PC-9 (cell line): ENCODE measurements around the gene ARHGAP26. TPM values are rescaled to one million over a fixed set of nuclear protein-coding genes. Genes with fewer than 3 reads are reported as not detected.

Source experiments
- BruUV-seq: library from RNA; stranded (reverse); fragments of 400-500 nt; replicated peaks from 2 replicates; lab custom pipeline; 2021; lab: Mats Ljungman, UMichigan
- CTCF ChIA-PET: fragments of 300-600 bp; sonication (Branson Sonifier 250); formaldehyde crosslinking; loops from one replicate; lab custom pipeline; 2022; ENCODE audit warnings: antibody characterized with exemption; lab: Charles Lee
- POLR2A ChIA-PET: fragments of 300-600 bp; sonication (Branson Sonifier 250); formaldehyde crosslinking; loops from one replicate; lab custom pipeline; 2022; ENCODE audit warnings: antibody characterized with exemption; ENCODE audit not compliant: unreplicated experiment; lab: Charles Lee
- DNase-seq, 2 experiments: peaks; one replicate each; pipeline versions ENCODE4 v3.0.0 to v3.0.0-alpha.2; 2015 to 2022; ENCODE audit warnings: mixed read lengths in 1 of 2
- H2AFZ ChIP-seq: fragments of 200-600 bp; sonication (generic); 2 replicates; pipeline ENCODE4 v1.8.1; 2017; ENCODE audit warnings: antibody characterized with exemption
- H3F3A ChIP-seq: fragments of 200-600 bp; sonication (generic); 2 replicates; pipeline ENCODE4 v1.8.1; 2017; ENCODE audit warnings: antibody characterized with exemption, mild to moderate bottlenecking, low read depth; ENCODE audit not compliant: insufficient read depth
- H3K27ac ChIP-seq: fragments of 200-600 bp; sonication (generic); 2 replicates; pipeline ENCODE4 v1.6.1; 2016; ENCODE audit warnings: mixed run types
- H3K27me3 ChIP-seq: fragments of 200-600 bp; sonication (generic); 2 replicates; pipeline ENCODE4 v1.6.1; 2016; ENCODE audit warnings: low read depth, mixed run types; ENCODE audit not compliant: insufficient read depth
- H3K36me3 ChIP-seq: fragments of 200-600 bp; sonication (generic); 2 replicates; pipeline ENCODE4 v1.6.1; 2016; ENCODE audit warnings: low read depth, mixed run types
- H3K4me1 ChIP-seq: fragments of 200-600 bp; sonication (generic); replicated peaks from 2 replicates; pipeline ENCODE4 v1.6.1; 2016; ENCODE audit warnings: mixed run types; ENCODE audit not compliant: insufficient read depth
- H3K4me2 ChIP-seq: fragments of 200-600 bp; sonication (generic); 2 replicates; pipeline ENCODE4 v1.6.1; 2017; ENCODE audit warnings: mixed run types
- H3K4me3 ChIP-seq: fragments of 200-600 bp; sonication (generic); 2 replicates; pipeline ENCODE4 v1.6.1; 2016; ENCODE audit warnings: mixed run types
- H3K79me2 ChIP-seq: fragments of 200-600 bp; sonication (generic); 2 replicates; pipeline ENCODE4 v1.6.1; 2017; ENCODE audit warnings: low read depth, mixed run types
- H3K9me2 ChIP-seq: fragments of 200-600 bp; sonication (generic); 2 replicates; pipeline ENCODE4 v1.8.1; 2017; ENCODE audit warnings: mild to moderate bottlenecking; ENCODE audit not compliant: insufficient read depth
- H3K9me3 ChIP-seq: fragments of 200-600 bp; sonication (generic); 2 replicates; pipeline ENCODE4 v1.8.1; 2016; ENCODE audit warnings: low read depth; ENCODE audit not compliant: insufficient read depth
- H4K20me1 ChIP-seq: fragments of 200-600 bp; sonication (generic); 2 replicates; pipeline ENCODE4 v1.8.1; 2017; ENCODE audit not compliant: insufficient read depth
- EZH2 ChIP-seq: fragments of 200-600 bp; sonication (generic); IDR thresholded peaks from 2 replicates; pipeline ENCODE4 v1.8.0; 2017; ENCODE audit warnings: antibody characterized with exemption, low read depth
- intact Hi-C: fragments of 100-400 bp; cut with micrococcal nuclease; formaldehyde crosslinking; loops from one replicate; pipeline ENCODE4 v1.10.0; 2022; ENCODE audit not compliant: unreplicated experiment
- total RNA-seq: library from RNA; stranded (reverse); gene quantifications from 2 replicates; pipeline ENCODE4 v1.2.3, GENCODE V29; 2021
- TF ChIP-seq, protein P1 (sequence below): fragments of 200-600 bp; sonication (generic); conservative IDR thresholded peaks from 2 replicates; pipeline ENCODE4 v1.6.1; 2017; ENCODE audit warnings: mixed run types, antibody characterized with exemption, mild to moderate bottlenecking, moderate library complexity

The ARHGAP26 gene
- total RNA-seq, 1 experiment from 2014 or later = 29.7 TPM

DNA sequence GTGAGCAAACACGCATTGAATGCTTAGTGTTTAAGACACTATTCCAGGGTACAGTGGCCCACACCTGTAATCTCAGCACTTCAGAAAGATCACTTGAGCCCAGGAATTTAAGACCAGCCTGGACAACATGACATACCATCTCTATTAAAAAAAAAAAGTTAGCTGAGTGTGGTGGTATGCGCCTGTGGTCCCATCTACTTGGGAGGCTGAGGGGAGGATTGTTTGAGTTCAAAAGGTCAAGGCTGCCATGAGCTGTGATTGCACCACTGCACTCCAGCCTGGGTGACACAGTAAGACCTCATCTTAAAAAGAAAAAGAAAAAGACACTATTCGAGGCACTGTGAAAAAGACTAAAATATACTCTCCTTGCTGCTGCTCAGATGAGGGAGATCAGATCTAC is 392.6 kb downstream of the ARHGAP26 start:
- Histone ChIP-seq H3K36me3 (0 out of 2 replicates have a peak, but pooled peaks cover 1% of the 10 kb centered on the region), H3K4me3 (no peak overlapping the region), H3K79me2 (no peaks in the 10 kb centered on the region), H3K4me1 (no peaks in the 10 kb centered on the region), H3K9me2 (no peaks in the 10 kb centered on the region), H3F3A (no peaks in the 10 kb centered on the region; the same call in 1 of the 2 replicates), H3K4me2 (no peak overlapping the region), H2AFZ (no peak overlapping the region), H4K20me1 (no peaks in the 10 kb centered on the region), H3K27me3 (no peaks in the 10 kb centered on the region), H3K9me3 (no peaks in the 10 kb centered on the region; the same call in 1 of the 2 replicates), H3K27ac (no peak overlapping the region)
- TF ChIP-seq, protein P1, sequence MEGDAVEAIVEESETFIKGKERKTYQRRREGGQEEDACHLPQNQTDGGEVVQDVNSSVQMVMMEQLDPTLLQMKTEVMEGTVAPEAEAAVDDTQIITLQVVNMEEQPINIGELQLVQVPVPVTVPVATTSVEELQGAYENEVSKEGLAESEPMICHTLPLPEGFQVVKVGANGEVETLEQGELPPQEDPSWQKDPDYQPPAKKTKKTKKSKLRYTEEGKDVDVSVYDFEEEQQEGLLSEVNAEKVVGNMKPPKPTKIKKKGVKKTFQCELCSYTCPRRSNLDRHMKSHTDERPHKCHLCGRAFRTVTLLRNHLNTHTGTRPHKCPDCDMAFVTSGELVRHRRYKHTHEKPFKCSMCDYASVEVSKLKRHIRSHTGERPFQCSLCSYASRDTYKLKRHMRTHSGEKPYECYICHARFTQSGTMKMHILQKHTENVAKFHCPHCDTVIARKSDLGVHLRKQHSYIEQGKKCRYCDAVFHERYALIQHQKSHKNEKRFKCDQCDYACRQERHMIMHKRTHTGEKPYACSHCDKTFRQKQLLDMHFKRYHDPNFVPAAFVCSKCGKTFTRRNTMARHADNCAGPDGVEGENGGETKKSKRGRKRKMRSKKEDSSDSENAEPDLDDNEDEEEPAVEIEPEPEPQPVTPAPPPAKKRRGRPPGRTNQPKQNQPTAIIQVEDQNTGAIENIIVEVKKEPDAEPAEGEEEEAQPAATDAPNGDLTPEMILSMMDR = no peak
- no peak for TF ChIP-seq EZH2
- CTCF ChIA-PET = no interaction called here
- DNase-seq = no peak
- no TSS peak for BruUV-seq
- intact Hi-C loops = no loop called here
- POLR2A ChIA-PET = no interaction called here

DNA sequence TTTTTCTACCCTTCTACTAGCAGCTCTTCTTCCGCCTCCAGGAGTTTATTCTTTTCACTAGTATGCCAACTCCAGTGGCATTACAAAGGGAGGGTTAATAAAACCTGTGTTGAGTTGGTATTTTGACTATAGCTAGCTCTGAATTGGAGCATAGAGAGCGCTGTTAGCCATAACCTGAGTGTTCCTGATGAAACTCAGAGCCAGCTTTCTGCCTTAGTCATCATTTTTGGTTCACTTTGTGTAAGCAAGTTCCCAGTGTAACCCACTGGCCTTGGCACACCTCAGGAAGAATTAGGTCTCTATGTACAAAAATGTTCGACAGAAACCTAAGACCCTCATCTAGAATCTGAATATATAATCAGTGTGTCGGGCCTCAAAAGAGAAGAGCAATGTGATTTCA is 394.4 kb downstream of the ARHGAP26 start:
- no peaks in the 10 kb centered on the region; the same call in 1 of the 2 replicates for H3K9me3 ChIP-seq
- BruUV-seq = no TSS peak
- intact Hi-C loops = no loop called here
- H2AFZ ChIP-seq = no peak overlapping the region
- ChIA-PET POLR2A (no interaction called here), CTCF (no interaction called here)
- H3K4me1 ChIP-seq = no peaks in the 10 kb centered on the region
- H3K27me3 ChIP-seq = no peaks in the 10 kb centered on the region
- no peaks in the 10 kb centered on the region for H3K9me2 ChIP-seq
- H4K20me1 ChIP-seq = no peaks in the 10 kb centered on the region
- no peaks in the 10 kb centered on the region for H3K79me2 ChIP-seq
- TF ChIP-seq, protein P1 = no peak
- no peak for TF ChIP-seq EZH2
- no peak overlapping the region for H3K27ac ChIP-seq
- DNase-seq = no peak
- no peak overlapping the region for H3K4me2 ChIP-seq
- 0 out of 2 replicates have a peak, but pooled peaks cover 5% of the 10 kb centered on the region for H3K36me3 ChIP-seq
- no peaks in the 10 kb centered on the region; the same call in 1 of the 2 replicates for H3F3A ChIP-seq
- no peak overlapping the region for H3K4me3 ChIP-seq

DNA sequence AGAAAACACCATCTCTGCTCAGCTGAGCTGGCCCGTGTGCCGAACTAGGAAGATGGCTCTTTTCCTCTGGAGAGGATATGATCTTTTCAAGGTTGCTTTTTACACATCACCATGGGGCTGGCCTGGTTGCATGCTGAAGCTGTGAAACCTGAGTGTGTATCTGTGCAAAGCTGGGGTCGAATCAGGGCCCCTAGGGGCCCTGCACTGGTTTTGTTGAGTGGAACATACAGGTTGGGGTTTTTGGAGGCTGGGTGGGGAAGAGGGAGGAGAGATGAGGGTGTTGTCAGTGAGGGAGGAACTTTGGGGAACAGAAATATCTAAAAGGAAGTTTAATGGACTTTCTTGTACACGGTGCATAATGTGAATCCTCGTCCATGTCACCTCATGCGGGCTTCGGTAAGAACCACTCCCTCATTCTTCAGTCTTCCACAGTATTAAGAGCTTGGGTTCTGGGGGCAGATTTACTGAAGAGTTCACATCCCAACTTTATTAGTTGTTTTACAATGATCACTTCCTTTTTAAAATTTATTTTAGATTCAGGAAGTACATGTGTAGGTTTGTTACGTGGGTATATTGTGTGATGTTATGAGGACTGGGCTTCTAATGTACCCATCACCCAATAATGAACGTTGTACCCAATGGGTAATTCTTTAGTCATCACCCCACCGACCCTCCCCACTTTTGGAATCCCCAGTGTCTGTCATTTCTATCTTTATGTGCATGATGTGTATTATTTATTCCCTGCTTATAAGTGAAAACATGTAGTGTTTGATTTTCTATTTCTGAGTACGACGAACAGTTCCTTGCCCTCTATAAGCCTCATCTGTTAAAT is 395.1 kb downstream of the ARHGAP26 start:
- Histone ChIP-seq H3K4me3 (no peak overlapping the region), H3K4me2 (no peak overlapping the region), H3K27ac (no peak overlapping the region), H3K9me2 (no peaks in the 10 kb centered on the region), H3F3A (no peaks in the 10 kb centered on the region; the same call in 1 of the 2 replicates), H4K20me1 (no peaks in the 10 kb centered on the region), H2AFZ (no peak overlapping the region), H3K79me2 (no peaks in the 10 kb centered on the region), H3K36me3 (0 out of 2 replicates have a peak, but pooled peaks cover 5% of the 10 kb centered on the region), H3K27me3 (no peaks in the 10 kb centered on the region), H3K9me3 (no peaks in the 10 kb centered on the region; the same call in 1 of the 2 replicates), H3K4me1 (no peaks in the 10 kb centered on the region)
- intact Hi-C loops = no loop called here
- BruUV-seq = no TSS peak
- ChIA-PET POLR2A (no interaction called here), CTCF (no interaction called here)
- no peak for DNase-seq
- TF ChIP-seq, protein P1 = no peak
- TF ChIP-seq EZH2 = no peak
